HepG2 (cell line): ENCODE results near the gene COPZ1. TPM values are rescaled to one million over a fixed set of nuclear protein-coding genes. Genes with fewer than 3 reads are reported as not detected.

Experiments
- GATAD1 ChIP-seq: IDR thresholded peaks from 2 replicates; pipeline ENCODE4 v1.6.1; 2016; ENCODE audit warnings: missing genetic modification reagents, missing compliant biosample characterization
- GLI4 ChIP-seq: sonication (generic); formaldehyde crosslinking; IDR thresholded peaks from 2 replicates; pipeline ENCODE4 v1.5.1; 2020; ENCODE audit warnings: missing genetic modification reagents, mild to moderate bottlenecking, moderate library complexity, borderline replicate concordance
- HOXA3 ChIP-seq: sonication (generic); formaldehyde crosslinking; IDR thresholded peaks from 2 replicates; pipeline ENCODE4 v1.5.0; 2020; ENCODE audit warnings: missing genetic modification reagents
- KDM6A ChIP-seq: IDR thresholded peaks from 2 replicates; pipeline ENCODE4 v1.6.1; 2016; ENCODE audit warnings: low read depth
- KLF11 ChIP-seq: IDR thresholded peaks from 2 replicates; pipeline ENCODE4 v1.6.1; 2016; ENCODE audit warnings: missing compliant biosample characterization
- KLF16 ChIP-seq, 2 experiments: sonication (generic) in 1 of 2; formaldehyde crosslinking in 1 of 2; IDR thresholded peaks; 2 replicates each; pipeline versions ENCODE4 v1.6.1 to v1.8.0; 2016 to 2023; ENCODE audit warnings: missing genetic modification reagents in 2 of 2, missing compliant biosample characterization in 1 of 2
- NCOA2 ChIP-seq: sonication (generic); formaldehyde crosslinking; IDR thresholded peaks from 2 replicates; pipeline ENCODE4 v1.8.0; 2022; ENCODE audit warnings: inconsistent platforms
- SKI ChIP-seq: fragments of 450-650 bp; IDR thresholded peaks from one replicate; pipeline ENCODE4 v1.6.1; 2018; ENCODE audit warnings: mild to moderate bottlenecking; ENCODE audit not compliant: partially characterized antibody
- TEAD3 ChIP-seq: optimal IDR thresholded peaks from 2 replicates; pipeline ENCODE3; 2016; ENCODE audit warnings: borderline replicate concordance
- ZNF263 ChIP-seq: sonication (generic); formaldehyde crosslinking; IDR thresholded peaks from 2 replicates; pipeline ENCODE4 v1.4.0; 2020; ENCODE audit warnings: missing genetic modification reagents
- ZNF44 ChIP-seq: sonication (generic); formaldehyde crosslinking; IDR thresholded peaks from 2 replicates; pipeline ENCODE4 v1.5.1; 2020; ENCODE audit warnings: mild to moderate bottlenecking, missing genetic modification reagents
- ZNF501 ChIP-seq: sonication (generic); formaldehyde crosslinking; IDR thresholded peaks from 2 replicates; pipeline ENCODE4 v1.5.1; 2020; ENCODE audit warnings: mild to moderate bottlenecking, moderate library complexity, missing genetic modification reagents
- ZNF879 ChIP-seq: sonication (generic); formaldehyde crosslinking; IDR thresholded peaks from 2 replicates; pipeline ENCODE4 v1.8.1; 2023; ENCODE audit warnings: missing genetic modification reagents
- ZSCAN29 ChIP-seq: sonication (generic); formaldehyde crosslinking; conservative IDR thresholded peaks from 2 replicates; pipeline ENCODE4 v1.4.0; 2020; ENCODE audit warnings: mild to moderate bottlenecking, missing genetic modification reagents
- polyA plus RNA-seq, 8 experiments: library from polyadenylated mRNA; depleted of rRNA in 3 of 8; stranded (reverse) in 7 of 8; unstranded in 1 of 8; fragments of >200 nt; fragmentation: Illumina TruSeq in 4 of 8; extraction: Trizol in 4 of 8; gene quantifications; 2 replicates each; pipeline versions ENCODE4 v1.2.1 to v1.2.3, GENCODE V29; 2011 to 2016; ENCODE audit warnings: low read depth in 4 of 8, missing spikeins in 1 of 8, mixed read lengths in 1 of 8; ENCODE audit not compliant: insufficient read depth in 1 of 8
- total RNA-seq, 5 experiments: library from RNA; depleted of rRNA; stranded (reverse); fragments of >200 nt; fragmentation: Illumina TruSeq; extraction: Trizol; gene quantifications; 2 replicates each; pipeline ENCODE4 v1.2.3, GENCODE V29; 2016; ENCODE audit warnings: low read depth in 1 of 5
- TF ChIP-seq, protein P1 (sequence below): sonication (generic); formaldehyde crosslinking; IDR thresholded peaks from 2 replicates; pipeline ENCODE4 v1.4.0; 2020; ENCODE audit warnings: missing genetic modification reagents
- TF ChIP-seq, protein P2 (sequence below): sonication (generic); formaldehyde crosslinking; IDR thresholded peaks from 2 replicates; pipeline ENCODE4 v1.5.0; 2020; ENCODE audit warnings: mild to moderate bottlenecking, missing genetic modification reagents, moderate library complexity
- TF ChIP-seq, protein P3 (sequence below): sonication (generic); formaldehyde crosslinking; IDR thresholded peaks from 2 replicates; pipeline ENCODE4 v1.4.0; 2020; ENCODE audit warnings: missing genetic modification reagents
- TF ChIP-seq, protein P4 (sequence below): sonication (generic); formaldehyde crosslinking; IDR thresholded peaks from 2 replicates; pipeline ENCODE4 v1.4.0; 2020; ENCODE audit warnings: missing genetic modification reagents

Gene COPZ1
- total and polyA plus RNA-seq, 2 of the 13 experiments (the other 11 are each of a cell fraction or from before 2014, with no cell fraction given), result 125 to 184 TPM

DNA sequence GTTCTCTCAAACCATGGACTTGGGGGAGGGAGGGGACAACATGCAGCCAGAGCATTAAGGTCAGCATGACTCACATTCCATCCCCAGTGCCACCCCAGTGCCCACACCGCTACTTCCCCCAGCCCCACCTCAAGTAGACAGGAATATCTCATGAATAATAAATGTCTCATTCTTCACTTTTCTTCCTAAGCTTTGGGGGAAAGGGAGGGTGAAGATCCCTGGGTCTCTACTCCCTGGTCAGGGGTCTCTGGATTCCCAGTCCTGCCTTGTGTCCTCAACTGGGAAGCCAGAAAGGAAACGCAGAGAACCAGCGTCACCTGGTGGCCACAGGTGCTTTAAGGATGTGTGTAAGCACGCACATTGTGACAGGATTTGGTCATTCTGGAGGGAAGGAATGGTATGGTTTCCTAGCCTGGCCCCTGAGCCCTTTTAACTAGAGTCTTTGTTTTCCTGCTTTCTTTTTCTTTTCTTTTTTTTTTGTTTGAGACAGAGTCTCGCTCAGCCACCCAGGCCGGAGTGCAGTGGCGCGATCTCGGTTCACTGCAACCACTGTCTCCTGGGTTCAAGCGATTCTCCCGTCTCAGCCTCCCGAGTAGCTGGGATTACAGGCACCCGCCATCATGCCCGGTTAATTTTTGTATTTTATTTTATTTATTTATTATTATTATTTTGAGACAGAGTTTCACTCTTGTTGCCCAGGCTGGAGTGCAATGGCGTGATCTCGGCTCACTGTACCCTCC lies 36.0 kb downstream of the COPZ1 start (continued):
- TF ChIP-seq SKI (no peak), ZNF263 (0 out of 2 replicates have a peak, but pooled peaks have one; percentile 24), ZNF501 (CRISPR knock-in tag) (peak; percentile 73; the same call in 1 of the 2 replicates), ZSCAN29 (0 out of 2 replicates have a peak, but pooled peaks have one; percentile 26), GLI4 (CRISPR knock-in tag) (0 out of 2 replicates have a peak, but pooled peaks have one; percentile 72), KDM6A (no peak), HOXA3 (CRISPR knock-in tag) (peak; percentile 44; the same call in 1 of the 2 replicates), GATAD1 (0 out of 2 replicates have a peak, but pooled peaks have one; percentile 39), ZNF44 (CRISPR knock-in tag) (peak; percentile 79; the same call in 1 of the 2 replicates), KLF16 (CRISPR knock-in tag; IDR thresholded peaks at IDR 0.05) (peak in 1 of 2 experiments; percentile 60; a peak in 1 of 4 replicates), NCOA2 (no peak), TEAD3 (CRISPR knock-in tag) (peak; percentile 87), KLF11 (CRISPR knock-in tag) (no peak), ZNF879 (no peak)
- TF ChIP-seq, protein P1, sequence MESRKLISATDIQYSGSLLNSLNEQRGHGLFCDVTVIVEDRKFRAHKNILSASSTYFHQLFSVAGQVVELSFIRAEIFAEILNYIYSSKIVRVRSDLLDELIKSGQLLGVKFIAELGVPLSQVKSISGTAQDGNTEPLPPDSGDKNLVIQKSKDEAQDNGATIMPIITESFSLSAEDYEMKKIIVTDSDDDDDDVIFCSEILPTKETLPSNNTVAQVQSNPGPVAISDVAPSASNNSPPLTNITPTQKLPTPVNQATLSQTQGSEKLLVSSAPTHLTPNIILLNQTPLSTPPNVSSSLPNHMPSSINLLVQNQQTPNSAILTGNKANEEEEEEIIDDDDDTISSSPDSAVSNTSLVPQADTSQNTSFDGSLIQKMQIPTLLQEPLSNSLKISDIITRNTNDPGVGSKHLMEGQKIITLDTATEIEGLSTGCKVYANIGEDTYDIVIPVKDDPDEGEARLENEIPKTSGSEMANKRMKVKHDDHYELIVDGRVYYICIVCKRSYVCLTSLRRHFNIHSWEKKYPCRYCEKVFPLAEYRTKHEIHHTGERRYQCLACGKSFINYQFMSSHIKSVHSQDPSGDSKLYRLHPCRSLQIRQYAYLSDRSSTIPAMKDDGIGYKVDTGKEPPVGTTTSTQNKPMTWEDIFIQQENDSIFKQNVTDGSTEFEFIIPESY (CRISPR knock-in tag), result 0 out of 2 replicates have a peak, but pooled peaks have one; percentile 62
- TF ChIP-seq, protein P2, sequence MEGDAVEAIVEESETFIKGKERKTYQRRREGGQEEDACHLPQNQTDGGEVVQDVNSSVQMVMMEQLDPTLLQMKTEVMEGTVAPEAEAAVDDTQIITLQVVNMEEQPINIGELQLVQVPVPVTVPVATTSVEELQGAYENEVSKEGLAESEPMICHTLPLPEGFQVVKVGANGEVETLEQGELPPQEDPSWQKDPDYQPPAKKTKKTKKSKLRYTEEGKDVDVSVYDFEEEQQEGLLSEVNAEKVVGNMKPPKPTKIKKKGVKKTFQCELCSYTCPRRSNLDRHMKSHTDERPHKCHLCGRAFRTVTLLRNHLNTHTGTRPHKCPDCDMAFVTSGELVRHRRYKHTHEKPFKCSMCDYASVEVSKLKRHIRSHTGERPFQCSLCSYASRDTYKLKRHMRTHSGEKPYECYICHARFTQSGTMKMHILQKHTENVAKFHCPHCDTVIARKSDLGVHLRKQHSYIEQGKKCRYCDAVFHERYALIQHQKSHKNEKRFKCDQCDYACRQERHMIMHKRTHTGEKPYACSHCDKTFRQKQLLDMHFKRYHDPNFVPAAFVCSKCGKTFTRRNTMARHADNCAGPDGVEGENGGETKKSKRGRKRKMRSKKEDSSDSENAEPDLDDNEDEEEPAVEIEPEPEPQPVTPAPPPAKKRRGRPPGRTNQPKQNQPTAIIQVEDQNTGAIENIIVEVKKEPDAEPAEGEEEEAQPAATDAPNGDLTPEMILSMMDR (CRISPR knock-in tag), result peak; percentile 98
- TF ChIP-seq, protein P3, sequence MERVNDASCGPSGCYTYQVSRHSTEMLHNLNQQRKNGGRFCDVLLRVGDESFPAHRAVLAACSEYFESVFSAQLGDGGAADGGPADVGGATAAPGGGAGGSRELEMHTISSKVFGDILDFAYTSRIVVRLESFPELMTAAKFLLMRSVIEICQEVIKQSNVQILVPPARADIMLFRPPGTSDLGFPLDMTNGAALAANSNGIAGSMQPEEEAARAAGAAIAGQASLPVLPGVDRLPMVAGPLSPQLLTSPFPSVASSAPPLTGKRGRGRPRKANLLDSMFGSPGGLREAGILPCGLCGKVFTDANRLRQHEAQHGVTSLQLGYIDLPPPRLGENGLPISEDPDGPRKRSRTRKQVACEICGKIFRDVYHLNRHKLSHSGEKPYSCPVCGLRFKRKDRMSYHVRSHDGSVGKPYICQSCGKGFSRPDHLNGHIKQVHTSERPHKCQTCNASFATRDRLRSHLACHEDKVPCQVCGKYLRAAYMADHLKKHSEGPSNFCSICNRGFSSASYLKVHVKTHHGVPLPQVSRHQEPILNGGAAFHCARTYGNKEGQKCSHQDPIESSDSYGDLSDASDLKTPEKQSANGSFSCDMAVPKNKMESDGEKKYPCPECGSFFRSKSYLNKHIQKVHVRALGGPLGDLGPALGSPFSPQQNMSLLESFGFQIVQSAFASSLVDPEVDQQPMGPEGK, result peak; percentile 62; the same call in 1 of the 2 replicates
- TF ChIP-seq, protein P4, sequence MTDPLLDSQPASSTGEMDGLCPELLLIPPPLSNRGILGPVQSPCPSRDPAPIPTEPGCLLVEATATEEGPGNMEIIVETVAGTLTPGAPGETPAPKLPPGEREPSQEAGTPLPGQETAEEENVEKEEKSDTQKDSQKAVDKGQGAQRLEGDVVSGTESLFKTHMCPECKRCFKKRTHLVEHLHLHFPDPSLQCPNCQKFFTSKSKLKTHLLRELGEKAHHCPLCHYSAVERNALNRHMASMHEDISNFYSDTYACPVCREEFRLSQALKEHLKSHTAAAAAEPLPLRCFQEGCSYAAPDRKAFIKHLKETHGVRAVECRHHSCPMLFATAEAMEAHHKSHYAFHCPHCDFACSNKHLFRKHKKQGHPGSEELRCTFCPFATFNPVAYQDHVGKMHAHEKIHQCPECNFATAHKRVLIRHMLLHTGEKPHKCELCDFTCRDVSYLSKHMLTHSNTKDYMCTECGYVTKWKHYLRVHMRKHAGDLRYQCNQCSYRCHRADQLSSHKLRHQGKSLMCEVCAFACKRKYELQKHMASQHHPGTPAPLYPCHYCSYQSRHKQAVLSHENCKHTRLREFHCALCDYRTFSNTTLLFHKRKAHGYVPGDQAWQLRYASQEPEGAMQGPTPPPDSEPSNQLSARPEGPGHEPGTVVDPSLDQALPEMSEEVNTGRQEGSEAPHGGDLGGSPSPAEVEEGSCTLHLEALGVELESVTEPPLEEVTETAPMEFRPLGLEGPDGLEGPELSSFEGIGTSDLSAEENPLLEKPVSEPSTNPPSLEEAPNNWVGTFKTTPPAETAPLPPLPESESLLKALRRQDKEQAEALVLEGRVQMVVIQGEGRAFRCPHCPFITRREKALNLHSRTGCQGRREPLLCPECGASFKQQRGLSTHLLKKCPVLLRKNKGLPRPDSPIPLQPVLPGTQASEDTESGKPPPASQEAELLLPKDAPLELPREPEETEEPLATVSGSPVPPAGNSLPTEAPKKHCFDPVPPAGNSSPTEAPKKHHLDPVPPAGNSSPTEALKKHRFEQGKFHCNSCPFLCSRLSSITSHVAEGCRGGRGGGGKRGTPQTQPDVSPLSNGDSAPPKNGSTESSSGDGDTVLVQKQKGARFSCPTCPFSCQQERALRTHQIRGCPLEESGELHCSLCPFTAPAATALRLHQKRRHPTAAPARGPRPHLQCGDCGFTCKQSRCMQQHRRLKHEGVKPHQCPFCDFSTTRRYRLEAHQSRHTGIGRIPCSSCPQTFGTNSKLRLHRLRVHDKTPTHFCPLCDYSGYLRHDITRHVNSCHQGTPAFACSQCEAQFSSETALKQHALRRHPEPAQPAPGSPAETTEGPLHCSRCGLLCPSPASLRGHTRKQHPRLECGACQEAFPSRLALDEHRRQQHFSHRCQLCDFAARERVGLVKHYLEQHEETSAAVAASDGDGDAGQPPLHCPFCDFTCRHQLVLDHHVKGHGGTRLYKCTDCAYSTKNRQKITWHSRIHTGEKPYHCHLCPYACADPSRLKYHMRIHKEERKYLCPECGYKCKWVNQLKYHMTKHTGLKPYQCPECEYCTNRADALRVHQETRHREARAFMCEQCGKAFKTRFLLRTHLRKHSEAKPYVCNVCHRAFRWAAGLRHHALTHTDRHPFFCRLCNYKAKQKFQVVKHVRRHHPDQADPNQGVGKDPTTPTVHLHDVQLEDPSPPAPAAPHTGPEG (CRISPR knock-in tag), result 0 out of 2 replicates have a peak, but pooled peaks have one; percentile 28
